Measurements from ENCODE around the gene SLC44A4. TPM values are rescaled to one million over a fixed set of nuclear protein-coding genes. Genes with fewer than 3 reads are reported as not detected.

The SLC44A4 gene
- total RNA-seq, 2 experiments from 2014 or later = 0.20 TPM; not detected in 1

DNA sequence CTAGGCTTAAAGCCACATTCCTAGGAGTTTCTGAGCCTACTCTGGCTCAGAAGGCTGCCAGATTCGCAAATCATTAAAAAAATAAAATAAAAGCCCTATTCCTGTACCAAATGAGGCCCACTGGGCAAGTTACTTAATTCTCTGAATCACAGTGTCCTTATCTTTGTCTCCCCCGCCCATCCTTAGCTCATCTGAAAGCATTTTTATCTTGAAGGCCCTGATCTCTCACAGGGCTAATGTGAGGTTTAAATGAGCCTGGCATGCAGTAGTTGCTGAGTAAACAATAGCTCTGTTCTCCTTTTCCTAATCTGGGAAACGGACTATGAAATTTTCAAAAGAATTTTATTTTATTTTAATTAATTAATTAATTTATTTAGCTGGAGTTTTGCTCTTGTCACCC, 25.2 kb upstream of the SLC44A4 start:
- Mint-ChIP-seq H3K4me3 (no peak overlapping the region), H3K36me3 (ENCODE audit: low read depth) (no peaks in the 10 kb centered on the region), H3K4me1 (ENCODE audit: low read depth) (peaks cover 21% of the 10 kb centered on the region), H3K9me3 (no peaks in the 10 kb centered on the region), H3K27ac (peak overlapping the region; percentile 17), H3K27me3 (no peaks in the 10 kb centered on the region)
- intact Hi-C loops (cut with DNase I, micrococcal nuclease) = loop anchor here in 1 of 2 experiments (5.0 kb wide), 1 partner anchor 1368 kb away; the partner anchor contains the start of genes RPS18 and VPS52
- ChIA-PET POLR2A (interaction anchor here (0.9 to 1.2 kb wide), 2 partner anchors 67 to 73 kb away, joined by 3 to 5 read pairs; no protein-coding TSS in a partner anchor), CTCF (no interaction called here)
- no peak for ATAC-seq (ENCODE audit: poor library complexity)
- H3K9me3 ChIP-seq (ENCODE audit: control insufficient read depth in 1 of 2, insufficient read depth in 1 of 2, low read length in 2 of 2) = no peaks in the 10 kb centered on the region
- H3K27me3 ChIP-seq (ENCODE audit: control insufficient read depth in 1 of 2, insufficient read depth in 2 of 2, low read length in 2 of 2) = no peaks in the 10 kb centered on the region
- H3K4me1 ChIP-seq (ENCODE audit: insufficient read depth, low read length) = peaks cover 28% of the 10 kb centered on the region
- no peak overlapping the region for H3K4me3 ChIP-seq (ENCODE audit: low read length)
- H3K36me3 ChIP-seq (ENCODE audit: insufficient read depth, low read length) = no peaks in the 10 kb centered on the region
- DNase-seq = no peak
- TF ChIP-seq, protein P1, sequence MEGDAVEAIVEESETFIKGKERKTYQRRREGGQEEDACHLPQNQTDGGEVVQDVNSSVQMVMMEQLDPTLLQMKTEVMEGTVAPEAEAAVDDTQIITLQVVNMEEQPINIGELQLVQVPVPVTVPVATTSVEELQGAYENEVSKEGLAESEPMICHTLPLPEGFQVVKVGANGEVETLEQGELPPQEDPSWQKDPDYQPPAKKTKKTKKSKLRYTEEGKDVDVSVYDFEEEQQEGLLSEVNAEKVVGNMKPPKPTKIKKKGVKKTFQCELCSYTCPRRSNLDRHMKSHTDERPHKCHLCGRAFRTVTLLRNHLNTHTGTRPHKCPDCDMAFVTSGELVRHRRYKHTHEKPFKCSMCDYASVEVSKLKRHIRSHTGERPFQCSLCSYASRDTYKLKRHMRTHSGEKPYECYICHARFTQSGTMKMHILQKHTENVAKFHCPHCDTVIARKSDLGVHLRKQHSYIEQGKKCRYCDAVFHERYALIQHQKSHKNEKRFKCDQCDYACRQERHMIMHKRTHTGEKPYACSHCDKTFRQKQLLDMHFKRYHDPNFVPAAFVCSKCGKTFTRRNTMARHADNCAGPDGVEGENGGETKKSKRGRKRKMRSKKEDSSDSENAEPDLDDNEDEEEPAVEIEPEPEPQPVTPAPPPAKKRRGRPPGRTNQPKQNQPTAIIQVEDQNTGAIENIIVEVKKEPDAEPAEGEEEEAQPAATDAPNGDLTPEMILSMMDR (IDR thresholded peaks at IDR 0.05) = no peak
- no peak overlapping the region for H3K27ac ChIP-seq (ENCODE audit: low read depth in 1 of 2, low read length in 2 of 2)

DNA sequence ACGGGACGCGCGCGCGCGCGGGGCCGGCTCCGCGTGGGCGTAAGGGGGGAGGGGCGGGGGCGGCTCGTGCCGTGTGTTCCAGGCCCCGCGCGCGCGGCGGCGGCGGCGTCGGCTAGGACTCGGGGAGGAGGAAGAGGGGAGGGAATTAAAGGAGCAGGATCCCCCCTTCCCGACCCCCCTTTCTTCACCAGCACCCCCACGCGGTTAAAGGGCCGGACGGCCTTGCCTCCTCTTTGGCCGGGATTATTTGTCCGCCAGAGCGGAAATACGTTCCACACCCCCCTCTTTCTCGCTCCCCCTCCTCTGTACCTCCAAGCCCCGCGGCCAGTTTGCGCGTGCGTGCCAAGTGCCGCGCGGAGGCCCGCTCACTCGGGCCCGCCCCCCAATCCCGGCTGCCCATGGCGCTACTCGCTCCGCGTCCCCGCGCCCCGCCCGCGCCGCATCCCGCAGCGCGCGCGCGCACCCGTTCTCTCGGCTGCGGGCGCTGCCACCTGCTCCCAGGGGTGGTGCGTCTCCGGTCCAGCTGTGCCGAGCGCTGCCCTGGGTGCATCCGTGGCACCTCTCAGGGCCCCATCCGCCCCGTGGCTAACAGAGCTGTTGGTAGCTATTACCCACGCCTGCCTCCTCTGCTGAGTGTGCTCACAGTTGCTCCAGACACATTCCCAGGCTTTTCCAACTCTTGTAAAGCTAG, 23.3 kb upstream of the SLC44A4 start, which contains the start of gene ZBTB12:
TSS of gene ZBTB12 (minus strand) at position 134 of the 691 bp plus-strand sequence. CDS start 781 bp downstream, outside the sequence.
- TF ChIP-seq, protein P1 (IDR thresholded peaks at IDR 0.05) = no peak
- peak; percentile 48 for ATAC-seq (ENCODE audit: poor library complexity)
- no peaks in the 10 kb centered on the region for H3K27me3 Mint-ChIP-seq
- no peaks in the 10 kb centered on the region for H3K9me3 ChIP-seq (ENCODE audit: control insufficient read depth in 1 of 2, insufficient read depth in 1 of 2, low read length in 2 of 2)
- H3K4me1 ChIP-seq (ENCODE audit: insufficient read depth, low read length) = peaks cover 39% of the 10 kb centered on the region
- peak within 1 kb of the TSS; percentile 13 to 72 for H3K27ac ChIP-seq (ENCODE audit: low read depth in 1 of 2, low read length in 2 of 2)
- intact Hi-C loops (cut with DNase I, micrococcal nuclease) = loop anchor here in 1 of 2 experiments (5.0 kb wide), 1 partner anchor 1370 kb away; the partner anchor contains the start of genes RPS18 and VPS52
- DNase-seq = peak; percentile 67 to 94 (median 84)
- no peaks in the 10 kb centered on the region for H3K27me3 ChIP-seq (ENCODE audit: control insufficient read depth in 1 of 2, insufficient read depth in 2 of 2, low read length in 2 of 2)
- peaks cover 12% of the 10 kb centered on the region for H3K36me3 Mint-ChIP-seq (ENCODE audit: low read depth)
- peak within 1 kb of the TSS; percentile 65 for H3K27ac Mint-ChIP-seq
- no peaks in the 10 kb centered on the region for H3K9me3 Mint-ChIP-seq
- CTCF ChIA-PET = interaction anchor here (0.7 kb wide), 2 partner anchors 72 to 1369 kb away, joined by 3 read pairs; no protein-coding TSS in a partner anchor
- H3K4me1 Mint-ChIP-seq (ENCODE audit: low read depth) = peaks cover 35% of the 10 kb centered on the region
- H3K4me3 ChIP-seq (ENCODE audit: low read length) = peak within 1 kb of the TSS; percentile 68
- POLR2A ChIA-PET = interaction anchor here (0.6 to 1.9 kb wide), 12 partner anchors 39 to 1252 kb away, joined by 3 to 13 read pairs (median 4); partner anchors contain the start of genes ABHD16A, ATF6B, BAG6 and DXO
- no peaks in the 10 kb centered on the region for H3K36me3 ChIP-seq (ENCODE audit: insufficient read depth, low read length)
- peak within 1 kb of the TSS; percentile 89 for H3K4me3 Mint-ChIP-seq

DNA sequence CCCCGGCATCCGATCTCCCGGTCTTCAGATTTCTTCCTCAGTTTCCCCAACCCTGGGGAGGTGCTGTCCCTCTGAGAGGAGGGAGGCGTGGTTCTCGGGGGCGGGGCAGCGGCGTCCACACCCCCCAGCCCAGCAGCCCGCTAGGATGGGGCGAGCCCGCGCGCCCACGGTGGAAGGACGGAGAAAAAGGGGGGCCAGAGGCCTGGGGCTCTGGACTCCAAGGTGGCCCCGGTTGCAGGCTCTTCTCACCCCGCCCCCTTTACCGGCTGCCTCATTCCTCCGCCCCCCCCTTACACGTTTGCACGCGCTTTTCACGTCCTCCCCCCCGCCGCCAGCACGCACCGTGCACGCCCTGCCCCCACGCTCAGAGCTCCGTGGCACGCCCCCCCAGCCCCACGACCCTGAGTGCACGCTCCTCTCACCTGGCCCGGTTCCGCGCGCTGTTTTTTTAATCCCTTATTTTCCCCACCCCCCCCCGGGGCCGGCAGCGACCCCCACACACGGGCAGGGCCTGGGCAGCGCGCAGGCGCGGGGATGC, 22.7 kb upstream of the SLC44A4 start:
- peak overlapping the region; percentile 68 for H3K4me3 ChIP-seq (ENCODE audit: low read length)
- POLR2A ChIA-PET = interaction anchor here (0.6 to 1.9 kb wide), 8 partner anchors 38 to 249 kb away, joined by 3 to 13 read pairs (median 4); partner anchors contain the start of genes ABHD16A, ATF6B, BAG6 and DXO

More for the DNA sequence above, 22.7 kb upstream of the SLC44A4 start:
- Histone ChIP-seq H3K27ac (ENCODE audit: low read depth in 1 of 2, low read length in 2 of 2) (peak overlapping the region in 1 of 2 donors; percentile 58), H3K27me3 (ENCODE audit: control insufficient read depth in 1 of 2, insufficient read depth in 2 of 2, low read length in 2 of 2) (no peaks in the 10 kb centered on the region), H3K4me1 (ENCODE audit: insufficient read depth, low read length) (peaks cover 45% of the 10 kb centered on the region), H3K36me3 (ENCODE audit: insufficient read depth, low read length) (no peaks in the 10 kb centered on the region), H3K9me3 (ENCODE audit: control insufficient read depth in 1 of 2, insufficient read depth in 1 of 2, low read length in 2 of 2) (no peaks in the 10 kb centered on the region)
- intact Hi-C loops (cut with DNase I, micrococcal nuclease) = loop anchor here in 1 of 2 experiments (5.0 kb wide), 1 partner anchor 1371 kb away; the partner anchor contains the start of genes RPS18 and VPS52
- Mint-ChIP-seq H3K9me3 (no peaks in the 10 kb centered on the region), H3K36me3 (ENCODE audit: low read depth) (peaks cover 14% of the 10 kb centered on the region), H3K27me3 (no peaks in the 10 kb centered on the region), H3K4me3 (peak overlapping the region; percentile 66), H3K27ac (peak overlapping the region; percentile 65), H3K4me1 (ENCODE audit: low read depth) (peaks cover 37% of the 10 kb centered on the region)
- DNase-seq (peak; percentile 49 to 88 (median 69)), ATAC-seq (ENCODE audit: poor library complexity) (peak; percentile 24)
- TF ChIP-seq, protein P1 (IDR thresholded peaks at IDR 0.05) = no peak
- CTCF ChIA-PET = no interaction called here
